H1 (cell line): ENCODE results near the gene CRYBB2. TPM values are rescaled to one million over a fixed set of nuclear protein-coding genes. Genes with fewer than 3 reads are reported as not detected.

Source experiments
- CTCF ChIA-PET: fragments of 300-600 bp; sonication (Branson Sonifier 250); formaldehyde crosslinking; loops from one replicate; lab custom pipeline; 2021; ENCODE audit not compliant: partially characterized antibody; lab: Charles Lee
- POLR2A ChIA-PET: fragments of 300-600 bp; sonication (Branson Sonifier 250); formaldehyde crosslinking; loops from one replicate; lab custom pipeline; 2021; ENCODE audit warnings: inconsistent platforms; ENCODE audit not compliant: partially characterized antibody; lab: Charles Lee
- DNase-seq, 2 experiments: peaks; one replicate each; pipeline versions ENCODE4 v3.0.0 to v3.0.0-alpha.2; 2010 to 2022; ENCODE audit warnings: low spot score in 2 of 2, low read depth in 1 of 2, mixed read lengths in 1 of 2
- FAIRE-seq: peaks from 2 replicates; lab custom pipeline; 2011; peaks lifted over from hg19 to GRCh38; lab: Jason Lieb, UNC
- H2AFZ ChIP-seq: 2 replicates; pipeline ENCODE4 v1.8.1; 2012; ENCODE audit warnings: low read length, inconsistent platforms
- H2AK5ac ChIP-seq: 2 replicates; pipeline ENCODE4 v1.6.1; 2013; ENCODE audit warnings: low read depth, low read length
- H2BK120ac ChIP-seq: replicated peaks from 2 replicates; pipeline ENCODE3; 2013; ENCODE audit warnings: low read depth, low read length, inconsistent platforms
- H2BK12ac ChIP-seq: 2 replicates; pipeline ENCODE4 v1.6.1; 2013; ENCODE audit warnings: low read depth, low read length
- H2BK15ac ChIP-seq: 2 replicates; pipeline ENCODE4 v1.6.1; 2013; ENCODE audit warnings: low read length
- H2BK20ac ChIP-seq: 2 replicates; pipeline ENCODE4 v1.6.1; 2013; ENCODE audit warnings: low read length
- H2BK5ac ChIP-seq: 2 replicates; pipeline ENCODE4 v1.6.1; 2013; ENCODE audit warnings: low read depth, low read length
- H3K14ac ChIP-seq: 2 replicates; pipeline ENCODE4 v1.6.1; 2013; ENCODE audit warnings: inconsistent platforms; ENCODE audit not compliant: insufficient read length
- H3K18ac ChIP-seq: 2 replicates; pipeline ENCODE4 v1.6.1; 2013; ENCODE audit warnings: low read length; ENCODE audit errors: extremely low read depth
- H3K23ac ChIP-seq: 2 replicates; pipeline ENCODE4 v1.6.1; 2013; ENCODE audit warnings: inconsistent platforms; ENCODE audit not compliant: insufficient read length
- H3K23me2 ChIP-seq: 2 replicates; pipeline ENCODE4 v1.6.1; 2013; ENCODE audit warnings: low read depth, low read length
- H3K27ac ChIP-seq: 2 replicates; pipeline ENCODE4 v1.6.1; 2011; ENCODE audit warnings: low read depth, low read length, inconsistent platforms
- H3K27me3 ChIP-seq, 4 experiments: replicated peaks in 1 of 4; 1 replicate in 1 of 4; 2 replicates in 3 of 4; pipeline versions ENCODE4 v1.6.1 to v1.8.1; 2011 to 2013; ENCODE audit warnings: low read length in 3 of 4, mild to moderate bottlenecking in 3 of 4, inconsistent platforms in 2 of 4, mixed read lengths in 2 of 4, moderate library complexity in 1 of 4; ENCODE audit not compliant: control insufficient read depth in 3 of 4, insufficient read depth in 3 of 4; ENCODE audit errors: extremely low read depth in 1 of 4
- H3K36me3 ChIP-seq, 4 experiments: 2 replicates each; pipeline versions ENCODE4 v1.6.1 to v1.8.1; 2011 to 2013; ENCODE audit warnings: mild to moderate bottlenecking in 4 of 4, low read length in 3 of 4, moderate library complexity in 2 of 4, control low read depth in 1 of 4, inconsistent platforms in 1 of 4; ENCODE audit not compliant: insufficient read depth in 4 of 4, control insufficient read depth in 2 of 4
- H3K4ac ChIP-seq: replicated peaks from 2 replicates; pipeline ENCODE3; 2013; ENCODE audit warnings: low read length, low read depth, mixed read lengths, inconsistent platforms; ENCODE audit not compliant: insufficient read length
- H3K4me1 ChIP-seq, 4 experiments: replicated peaks in 1 of 4; 1 replicate in 1 of 4; 2 replicates in 3 of 4; pipeline versions ENCODE4 v1.6.1 to v1.8.1; 2011 to 2013; ENCODE audit warnings: low read length in 3 of 4, inconsistent platforms in 2 of 4, mixed read lengths in 1 of 4; ENCODE audit not compliant: insufficient read depth in 4 of 4, control insufficient read depth in 3 of 4
- H3K4me2 ChIP-seq, 2 experiments: 2 replicates each; pipeline versions ENCODE4 v1.6.1 to v1.8.1; 2011 to 2013; ENCODE audit warnings: low read depth in 2 of 2, low read length in 2 of 2, control low read depth in 1 of 2, inconsistent platforms in 1 of 2, mild to moderate bottlenecking in 1 of 2; ENCODE audit not compliant: insufficient read depth in 1 of 2
- H3K4me3 ChIP-seq, 4 experiments: fragments of 200-600, 300-600 bp in 1 of 4; sonication (generic), shearing (Covaris generic), sonication (Bioruptor Twin) in 1 of 4; 2 replicates each; pipeline versions ENCODE4 v1.5.1 to v1.8.1; 2011 to 2016; ENCODE audit warnings: low read length in 4 of 4, low read depth in 3 of 4, control low read depth in 2 of 4, inconsistent platforms in 2 of 4, mild to moderate bottlenecking in 2 of 4, mixed read lengths in 1 of 4, moderate library complexity in 1 of 4; ENCODE audit not compliant: insufficient read depth in 2 of 4; ENCODE audit errors: extremely low read depth in 1 of 4
- H3K56ac ChIP-seq: replicated peaks from 2 replicates; pipeline ENCODE3; 2013; ENCODE audit warnings: low read depth, mild to moderate bottlenecking, mixed read lengths, low read length, inconsistent platforms; ENCODE audit not compliant: insufficient read length
- H3K79me1 ChIP-seq: 2 replicates; pipeline ENCODE4 v1.6.1; 2013; ENCODE audit warnings: low read depth, low read length, control low read depth
- H3K79me2 ChIP-seq, 2 experiments: 2 replicates each; pipeline versions ENCODE4 v1.6.1 to v1.8.1; 2012 to 2013; ENCODE audit warnings: low read length in 2 of 2, mild to moderate bottlenecking in 2 of 2, inconsistent platforms in 1 of 2; ENCODE audit not compliant: insufficient read depth in 2 of 2, control insufficient read depth in 1 of 2
- H3K9ac ChIP-seq, 4 experiments: replicated peaks in 1 of 4; 1 replicate in 1 of 4; 2 replicates in 3 of 4; pipeline versions ENCODE4 v1.6.1 to v1.8.1; 2011 to 2013; ENCODE audit warnings: low read depth in 3 of 4, low read length in 3 of 4, control low read depth in 2 of 4, mild to moderate bottlenecking in 2 of 4, moderate library complexity in 2 of 4, inconsistent platforms in 1 of 4; ENCODE audit errors: extremely low read depth in 1 of 4
- H3K9me3 ChIP-seq, 2 experiments: 2 replicates each; pipeline versions ENCODE4 v1.6.1 to v1.8.1; 2012 to 2013; ENCODE audit warnings: mild to moderate bottlenecking in 2 of 2, moderate library complexity in 2 of 2, control low read depth in 1 of 2, inconsistent platforms in 1 of 2, low read depth in 1 of 2, low read length in 1 of 2, mixed read lengths in 1 of 2; ENCODE audit not compliant: insufficient read depth in 2 of 2
- H4K20me1 ChIP-seq, 2 experiments: replicated peaks in 1 of 2; 2 replicates each; pipeline versions ENCODE3 to v1.8.1; 2011 to 2013; ENCODE audit warnings: inconsistent platforms in 2 of 2, low read length in 2 of 2, mild to moderate bottlenecking in 1 of 2; ENCODE audit not compliant: insufficient read depth in 2 of 2, control insufficient read depth in 1 of 2
- H4K5ac ChIP-seq: 2 replicates; pipeline ENCODE4 v1.6.1; 2013; ENCODE audit warnings: low read length, low read depth, mixed read lengths, inconsistent platforms; ENCODE audit not compliant: insufficient read length
- H4K8ac ChIP-seq: 2 replicates; pipeline ENCODE4 v1.8.0; 2013; ENCODE audit warnings: mild to moderate bottlenecking, moderate library complexity, low read length, inconsistent platforms; ENCODE audit not compliant: insufficient read depth; ENCODE audit errors: extremely low read depth
- H4K91ac ChIP-seq: replicated peaks from 2 replicates; pipeline ENCODE3; 2013; ENCODE audit warnings: low read length, mixed read lengths, inconsistent platforms; ENCODE audit not compliant: insufficient read length
- CTCF ChIP-seq, 3 experiments: IDR thresholded peaks; 1 replicate in 2 of 3; 2 replicates in 1 of 3; pipeline versions ENCODE4 v1.5.1 to v1.6.1; 2011; ENCODE audit warnings: low read length in 3 of 3, mild to moderate bottlenecking in 3 of 3, inconsistent platforms in 2 of 3, low read depth in 1 of 3, moderate library complexity in 1 of 3; ENCODE audit not compliant: insufficient read depth in 1 of 3; ENCODE audit errors: control extremely low read depth in 1 of 3
- EGR1 ChIP-seq: IDR thresholded peaks from 2 replicates; pipeline ENCODE4 v1.6.1; 2011; ENCODE audit warnings: low read depth, low read length, borderline replicate concordance
- GTF2F1 ChIP-seq: IDR thresholded peaks from 2 replicates; pipeline ENCODE4 v1.6.1; 2012; ENCODE audit warnings: low read depth, low read length, improper control_type of control experiment, borderline replicate concordance
- MAFK ChIP-seq: IDR thresholded peaks from 2 replicates; pipeline ENCODE4 v1.6.1; 2012; ENCODE audit warnings: low read depth, mild to moderate bottlenecking, improper control_type of control experiment, low read length
- POLR2A ChIP-seq, 2 experiments: IDR thresholded peaks; 1 replicate in 1 of 2; 2 replicates in 1 of 2; pipeline ENCODE4 v1.6.1; 2011; ENCODE audit warnings: low read depth in 2 of 2, low read length in 2 of 2, mild to moderate bottlenecking in 2 of 2; ENCODE audit errors: control extremely low read depth in 1 of 2
- RAD21 ChIP-seq, 2 experiments: IDR thresholded peaks in 1 of 2; conservative IDR thresholded peaks in 1 of 2; 2 replicates each; pipeline ENCODE4 v1.6.1; 2011; ENCODE audit warnings: low read depth in 2 of 2, low read length in 2 of 2, improper control_type of control experiment in 1 of 2, inconsistent platforms in 1 of 2, mild to moderate bottlenecking in 1 of 2, moderate library complexity in 1 of 2
- TCF12 ChIP-seq: IDR thresholded peaks from 2 replicates; pipeline ENCODE4 v1.6.1; 2011; ENCODE audit warnings: low read depth, mild to moderate bottlenecking, low read length
- WGBS, 2 experiments: shearing (Covaris generic) in 1 of 2; methylation state at CpG; one replicate each; pipeline versions ENCODE4 v1.1.6 to v1.1.7; 2013 to 2015; ENCODE audit warnings: low lambda C conversion rate in 2 of 2, mixed read lengths in 2 of 2, inconsistent platforms in 1 of 2, low coverage in 1 of 2, missing lambda C conversion rate in 1 of 2; ENCODE audit not compliant: insufficient replicate concordance in 2 of 2, insufficient coverage in 1 of 2, insufficient read length in 1 of 2; ENCODE audit errors: extremely low coverage in 1 of 2, missing lambda C conversion rate in 1 of 2; 5-methylcytosine and 5-hydroxymethylcytosine counted together
- polyA plus RNA-seq, 7 experiments: library from polyadenylated mRNA; depleted of rRNA in 3 of 7; stranded (reverse) in 5 of 7; unstranded in 2 of 7; fragments of >200 nt in 5 of 7; fragments of 200-250 nt in 2 of 7; gene quantifications; 1 replicate in 5 of 7; 2 replicates in 1 of 7; 4 replicates in 1 of 7; pipeline versions ENCODE4 v1.2.1 to v1.2.3, GENCODE V29; 2011 to 2013; ENCODE audit warnings: missing spikeins in 2 of 7, mixed read lengths in 2 of 7
- total RNA-seq: library from RNA; stranded (reverse); fragmentation: NEBNext Ultra II Directional; extraction: Animal tissue kit (Norgen Biotek cat#: 25700); gene quantifications from 2 replicates; pipeline ENCODE4 v1.2.1, GENCODE V29; 2021

Gene CRYBB2
- total and polyA plus RNA-seq, 2 of the 8 experiments (the other 6 are each of a cell fraction or from before 2014, with no cell fraction given): 0.12 TPM; not detected in 1

GRCh38 chr22:25172153-25172552 lies 47.3 kb upstream of the CRYBB2 start:
- no peaks in the 10 kb centered on the region for H3K79me1 ChIP-seq
- H3K56ac ChIP-seq: no peak overlapping the region
- no peaks in the 10 kb centered on the region for H3K79me2 ChIP-seq
- POLR2A ChIA-PET: interaction anchor here (0.8 kb wide), 1 partner anchor 110 kb away, joined by 3 read pairs; no protein-coding TSS in a partner anchor
- no peak overlapping the region for H3K27ac ChIP-seq
- no peak for DNase-seq
- no peak overlapping the region for H3K4me3 ChIP-seq
- H2BK120ac ChIP-seq: no peak overlapping the region
- H2BK5ac ChIP-seq: no peak overlapping the region
- H3K4me1 ChIP-seq: 0 out of 7 replicates have a peak, but pooled peaks cover 0 to 4% (median 0%) of the 10 kb centered on the region in 4 experiments
- H2BK12ac ChIP-seq: no peak overlapping the region
- H3K23me2 ChIP-seq: no peaks in the 10 kb centered on the region
- H3K14ac ChIP-seq: no peak overlapping the region
- no peak overlapping the region for H2BK15ac ChIP-seq
- no peak overlapping the region for H4K5ac ChIP-seq
- TF ChIP-seq GTF2F1 (no peak), POLR2A (IDR thresholded peaks at IDR 0.05; ENCODE audit: control extremely low read depth in 1 of 2, low read depth in 2 of 2, low read length in 2 of 2) (no peak), MAFK (no peak), CTCF (IDR thresholded peaks at IDR 0.05; ENCODE audit: control extremely low read depth in 1 of 3, insufficient read depth in 1 of 3, low read depth in 1 of 3, low read length in 3 of 3) (peak; percentile 63 to 67 (median 64)), TCF12 (no peak), RAD21 (IDR thresholded peaks at IDR 0.05 in 1 of 2, conservative IDR thresholded peaks at IDR 0.05 in 1 of 2; ENCODE audit: low read depth in 2 of 2, low read length in 2 of 2) (peak; percentile 71 to 77), EGR1 (no peak)
- TF ChIP-seq, all 59 proteins: peak for 2
- Histone ChIP-seq H2AFZ (no peak overlapping the region), H2BK20ac (no peak overlapping the region), H4K8ac (no peak overlapping the region), H2AK5ac (no peak overlapping the region), H3K4ac (no peak overlapping the region), H3K27me3 (no peaks in the 10 kb centered on the region), H3K9ac (no peak overlapping the region), H3K4me2 (no peak overlapping the region), H3K36me3 (no peaks in the 10 kb centered on the region; a peak in 2 of 8 replicates), H4K20me1 (peaks cover 0 to 3% of the 10 kb centered on the region in 2 experiments), H3K23ac (no peak overlapping the region), H3K9me3 (no peaks in the 10 kb centered on the region), H3K18ac (no peak overlapping the region), H4K91ac (no peak overlapping the region)
- FAIRE-seq: no peak
- CTCF ChIA-PET: interaction anchor here (0.6 to 6.0 kb wide), 10 partner anchors 8 to 110 kb away, joined by 3 to 37 read pairs (median 3); no protein-coding TSS in a partner anchor
- 83% methylated on average over 5 of the region's 5 CpGs; no CpG with 5 or more reads in 1 of the 2 experiments for WGBS, 2 experiments
